Measurements from ENCODE around the gene KRTAP1-5.
"Not testable (repeated sequence)": the region's sequence is repeated elsewhere in the genome, so short reads cannot be mapped to it uniquely, and the experiment has no call there.

The KRTAP1-5 gene, protein sequence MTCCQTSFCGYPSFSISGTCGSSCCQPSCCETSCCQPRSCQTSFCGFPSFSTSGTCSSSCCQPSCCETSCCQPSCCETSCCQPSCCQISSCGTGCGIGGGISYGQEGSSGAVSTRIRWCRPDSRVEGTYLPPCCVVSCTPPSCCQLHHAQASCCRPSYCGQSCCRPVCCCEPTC

DNA sequence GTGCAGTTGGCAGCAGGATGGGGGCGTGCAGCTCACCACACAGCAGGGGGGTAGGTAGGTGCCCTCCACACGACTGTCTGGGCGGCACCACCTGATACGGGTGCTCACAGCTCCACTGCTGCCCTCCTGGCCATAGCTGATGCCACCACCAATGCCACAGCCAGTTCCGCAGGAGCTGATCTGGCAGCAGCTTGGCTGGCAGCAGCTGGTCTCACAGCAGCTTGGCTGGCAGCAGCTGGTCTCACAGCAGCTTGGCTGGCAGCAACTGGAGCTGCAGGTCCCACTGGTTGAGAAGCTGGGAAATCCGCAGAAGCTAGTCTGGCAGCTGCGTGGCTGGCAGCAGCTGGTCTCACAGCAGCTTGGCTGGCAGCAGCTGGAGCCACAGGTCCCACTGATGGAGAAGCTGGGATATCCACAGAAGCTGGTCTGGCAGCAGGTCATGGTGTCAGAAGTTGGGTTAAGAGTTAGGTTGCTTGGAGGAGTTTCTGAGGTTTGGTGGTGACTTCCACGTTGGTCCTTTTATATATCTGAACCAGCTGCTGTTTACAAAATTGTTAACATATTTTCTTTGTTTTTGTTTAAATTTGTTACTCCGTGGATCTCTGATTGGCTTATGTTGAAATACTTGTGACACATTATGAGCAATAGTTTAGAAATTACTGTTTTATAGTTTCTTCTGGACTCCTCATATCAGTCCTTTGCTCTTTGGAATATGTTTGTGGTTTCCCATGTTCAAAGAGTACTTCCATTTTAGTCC lies at the start of gene KRTAP1-5:
TSS of gene KRTAP1-5 (minus strand) at position 494 of the 757 bp plus-strand sequence. CDS start at position 441, 53 bp downstream.
- peak; percentile 66 for DNase-seq (ENCODE audit: low spot score)

DNA sequence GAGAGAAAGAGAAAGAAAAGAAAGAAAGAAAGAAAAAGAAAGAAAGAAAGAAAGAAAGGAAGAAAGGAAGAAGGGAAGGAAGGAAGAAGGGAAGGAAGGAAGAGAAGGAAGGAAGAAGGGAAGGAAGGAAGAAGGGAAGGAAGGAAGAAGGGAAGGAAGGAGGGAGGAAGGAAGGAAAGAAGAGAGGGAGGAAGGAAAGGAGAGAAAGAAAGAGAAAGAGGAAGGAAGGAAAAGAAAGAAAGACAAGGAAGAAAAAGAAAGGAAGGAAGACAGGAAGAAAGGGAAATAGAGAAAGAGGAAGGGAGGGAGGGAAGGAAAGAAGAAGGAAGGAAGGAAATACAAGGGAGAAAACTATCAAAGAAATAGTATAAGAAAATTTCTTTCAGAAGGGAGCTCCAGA lies 49.8 kb upstream of the KRTAP1-5 start:
- no peak for DNase-seq (ENCODE audit: low spot score)

DNA sequence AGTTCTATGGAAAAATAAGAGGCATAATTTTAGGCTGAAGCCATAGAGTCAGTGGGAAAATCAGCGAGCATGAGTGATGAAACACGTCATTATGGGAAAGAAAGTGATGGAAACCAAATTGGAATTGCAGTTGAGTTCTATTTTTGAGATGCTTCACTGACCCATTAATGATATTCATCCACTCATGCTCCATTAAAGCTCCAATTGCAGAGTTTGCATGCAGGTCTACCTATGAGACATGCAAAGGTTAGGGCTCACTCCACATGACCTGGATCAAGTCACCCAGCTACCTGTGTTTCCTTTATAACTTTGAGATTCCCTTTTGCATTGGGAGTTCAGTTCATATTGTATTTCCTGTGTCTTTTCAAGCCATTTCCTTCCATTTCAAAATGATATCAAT lies 46.7 kb upstream of the KRTAP1-5 start:
- DNase-seq (ENCODE audit: low spot score): no peak

DNA sequence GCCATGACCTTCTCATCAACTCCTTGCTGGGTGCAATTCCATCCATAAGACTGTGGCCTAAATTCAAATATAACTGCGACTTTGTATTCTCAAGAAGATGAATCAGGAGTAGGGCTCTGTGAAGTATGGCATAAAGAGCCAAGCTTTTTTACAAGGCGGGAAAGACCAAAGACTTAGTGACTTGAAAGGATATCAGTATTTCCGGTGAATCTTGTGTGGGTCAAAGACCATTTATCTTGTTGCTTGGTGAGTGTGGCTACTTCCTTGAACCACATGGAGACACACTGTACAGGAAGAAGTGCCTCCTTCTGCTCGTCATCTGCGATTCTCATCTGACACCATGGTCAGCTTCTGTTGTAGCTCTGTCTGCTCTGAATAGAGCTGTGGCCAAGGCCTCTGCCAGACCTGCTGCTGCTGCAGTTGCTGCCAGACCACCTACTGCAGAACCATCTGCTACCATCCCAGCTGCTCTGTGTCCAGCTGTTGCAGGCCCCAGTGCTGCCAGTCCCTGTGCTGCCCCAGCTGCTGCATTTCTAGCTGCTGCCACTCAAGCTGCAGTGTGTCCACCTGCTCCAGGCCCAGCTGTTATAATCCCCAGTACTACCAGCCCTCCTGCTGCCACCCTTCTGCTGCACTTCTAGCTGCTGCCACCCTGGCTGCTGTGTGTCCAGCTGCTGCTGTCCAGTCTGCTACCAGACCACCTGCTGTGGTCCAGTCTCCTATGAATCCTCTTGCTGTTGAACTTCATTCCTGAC lies 44.8 kb upstream of the KRTAP1-5 start:
- no peak for DNase-seq (ENCODE audit: low spot score)

DNA sequence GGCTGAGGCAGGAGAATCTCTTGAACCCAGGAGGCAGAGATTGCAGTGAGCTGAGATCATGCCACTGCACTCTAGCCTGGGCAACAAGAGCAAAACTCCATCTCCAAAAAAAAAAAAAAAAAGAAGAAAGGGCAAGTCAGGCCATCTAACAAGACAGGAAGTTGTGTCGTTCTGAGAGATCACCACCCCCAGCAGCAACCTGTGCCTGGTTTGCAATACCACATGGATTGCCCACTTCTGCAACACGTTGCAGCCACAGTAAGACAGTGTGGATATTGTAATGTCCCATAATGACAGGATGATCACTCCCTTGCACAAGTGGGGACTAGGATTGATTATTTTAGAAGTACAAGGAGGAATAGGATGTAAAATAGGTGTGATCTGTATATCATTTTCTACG lies 42.0 kb upstream of the KRTAP1-5 start:
- DNase-seq (ENCODE audit: low spot score): no peak

DNA sequence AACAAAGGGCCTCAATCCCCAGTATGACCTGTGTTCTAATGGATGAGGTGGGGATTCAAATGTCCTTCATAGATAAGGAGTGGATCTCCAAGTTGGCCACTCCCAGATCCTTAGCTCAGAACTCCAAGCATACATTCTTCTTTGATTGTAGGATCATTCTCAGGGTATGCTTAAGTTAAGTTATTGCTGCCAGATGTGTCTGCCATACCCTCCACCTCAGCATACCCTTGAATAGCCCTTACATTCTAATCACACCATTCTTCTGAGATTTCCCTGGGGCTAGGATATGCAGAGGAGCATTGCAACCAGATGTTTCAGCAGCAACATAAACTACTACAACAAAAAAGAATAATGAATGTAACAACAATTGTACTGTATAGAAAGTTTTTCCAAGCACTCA lies 40.3 kb upstream of the KRTAP1-5 start:
- no peak for DNase-seq (ENCODE audit: low spot score)

DNA sequence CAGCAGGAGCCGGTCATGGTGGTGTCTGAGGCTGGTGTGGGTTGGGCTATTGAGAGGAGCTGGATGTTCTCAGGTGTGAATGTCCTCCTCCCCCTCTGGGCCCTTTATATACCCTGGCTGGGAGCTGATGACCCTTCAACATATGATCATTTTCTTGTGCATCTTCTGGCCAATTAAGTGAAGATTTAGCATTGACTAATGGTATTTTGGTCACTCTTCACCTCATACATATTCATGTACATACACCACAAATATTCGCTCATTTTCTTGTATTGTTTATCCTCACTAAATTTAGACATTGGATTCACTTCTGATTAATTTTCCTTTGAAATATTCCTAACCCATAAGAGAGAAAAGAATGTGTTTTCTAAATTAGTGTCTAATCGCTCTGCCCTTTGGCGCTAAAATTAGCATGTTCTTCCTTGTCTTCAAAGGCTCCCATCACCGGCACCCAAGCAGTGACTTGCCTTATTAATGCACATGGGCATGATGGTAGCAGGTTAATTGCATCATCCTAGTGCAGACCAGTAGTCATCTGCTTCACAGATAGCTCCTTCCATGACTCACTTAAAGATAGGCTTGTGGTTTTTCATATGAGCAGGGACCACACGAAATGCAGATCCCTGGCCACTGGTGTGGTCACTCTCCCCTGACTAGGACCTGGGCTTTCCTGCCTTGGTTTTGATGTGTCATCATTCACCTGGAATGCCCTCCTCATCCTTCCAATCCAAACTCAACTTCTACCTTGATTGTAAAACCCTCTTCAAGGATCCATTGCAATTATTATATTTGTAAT lies 39.0 kb upstream of the KRTAP1-5 start, which contains the start of gene KRTAP2-4:
TSS of gene KRTAP2-4 (minus strand) at position 51 of the 796 bp plus-strand sequence. CDS start at position 17, 34 bp downstream.
- DNase-seq (ENCODE audit: low spot score): peak; percentile 78

DNA sequence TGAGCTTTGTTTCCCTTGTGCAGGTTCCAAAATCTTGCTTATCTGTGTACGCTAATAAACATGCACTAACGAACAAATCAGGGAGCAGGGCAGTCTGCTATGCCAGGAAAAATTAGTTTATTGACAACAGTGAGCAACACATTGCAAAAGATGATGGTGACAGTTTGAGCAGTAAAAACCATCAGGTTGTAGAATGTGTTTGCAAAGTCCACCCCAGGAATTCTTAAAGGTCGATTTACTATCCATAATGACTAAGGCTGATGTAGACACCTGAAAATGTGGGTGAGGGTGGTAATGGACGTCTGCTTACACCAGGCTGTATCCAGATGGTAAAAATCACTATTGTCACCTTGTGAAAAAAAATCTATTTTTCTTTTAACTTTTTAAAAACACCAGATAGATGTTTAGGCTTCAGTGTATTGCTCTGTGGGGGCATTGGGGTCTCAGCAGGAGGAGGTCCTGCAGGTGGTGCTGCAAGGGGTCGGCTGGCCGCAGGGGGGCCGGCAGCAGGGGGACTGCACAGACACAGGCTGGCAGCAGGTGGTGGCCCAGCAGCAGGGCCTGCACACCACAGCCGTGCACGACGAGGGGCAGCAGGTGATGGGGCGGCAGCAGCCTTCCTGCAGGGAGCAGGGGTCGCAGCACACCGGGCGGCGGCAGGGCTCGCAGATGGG lies 38.1 kb upstream of the KRTAP1-5 start:
- DNase-seq (ENCODE audit: low spot score): not testable (repeated sequence)

DNA sequence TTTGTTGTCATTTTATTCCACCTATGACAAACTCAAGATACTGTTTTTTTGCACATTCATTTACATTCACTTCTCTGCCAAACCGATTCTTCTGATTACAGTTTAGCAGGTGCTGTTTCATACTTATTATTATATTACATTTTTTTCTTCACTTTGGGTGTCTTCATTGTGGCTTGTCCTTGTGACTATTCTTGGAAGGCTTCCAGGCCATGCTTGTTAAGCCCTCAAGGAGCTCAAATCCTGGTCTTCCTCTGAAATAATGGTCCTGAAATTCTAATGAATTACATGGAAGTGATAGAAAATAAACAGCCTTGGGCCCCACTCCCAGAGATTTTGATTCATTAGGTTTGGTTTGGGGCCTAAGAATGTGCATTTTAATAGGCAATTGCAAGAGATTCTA lies 37.3 kb upstream of the KRTAP1-5 start:
- no peak for DNase-seq (ENCODE audit: low spot score)

DNA sequence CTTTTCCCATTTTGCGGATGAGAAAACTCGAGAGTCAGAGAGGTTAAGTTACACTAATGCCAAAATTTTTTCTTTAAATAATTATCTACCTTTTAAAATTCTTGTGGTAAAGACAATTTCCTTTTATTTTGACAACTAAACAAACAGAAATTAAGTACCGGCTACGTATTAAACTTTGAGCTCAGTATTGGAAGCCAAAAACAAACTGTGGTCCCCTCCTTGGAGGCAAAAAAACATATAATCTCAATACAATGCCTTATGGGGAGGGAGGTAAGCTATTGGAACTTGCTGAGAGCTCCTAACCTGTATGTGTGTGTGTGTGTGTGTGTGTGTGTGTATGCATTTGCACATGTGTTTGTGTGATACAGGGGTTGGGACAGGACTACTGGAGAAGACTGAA lies 36.4 kb upstream of the KRTAP1-5 start:
- no peak for DNase-seq (ENCODE audit: low spot score)

DNA sequence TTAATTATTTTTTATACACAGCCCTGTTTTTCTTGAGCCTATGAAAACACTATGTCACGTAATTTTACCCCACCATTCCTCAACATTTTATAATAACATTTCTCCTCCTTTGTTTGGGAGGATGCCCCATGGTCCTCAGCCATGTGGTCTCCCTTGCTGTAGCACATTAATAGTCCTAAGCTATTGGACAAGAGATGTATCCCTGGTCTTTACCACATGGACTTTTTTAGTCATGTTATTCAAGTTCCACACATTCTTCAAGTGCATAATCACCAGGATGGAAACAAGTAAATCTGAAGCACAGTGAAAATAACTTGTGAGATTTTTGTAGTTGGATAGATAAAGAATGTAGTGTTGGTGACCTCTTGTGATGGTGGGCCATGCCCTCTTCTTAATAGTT lies 35.0 kb upstream of the KRTAP1-5 start:
- DNase-seq (ENCODE audit: low spot score): peak; percentile 87

DNA sequence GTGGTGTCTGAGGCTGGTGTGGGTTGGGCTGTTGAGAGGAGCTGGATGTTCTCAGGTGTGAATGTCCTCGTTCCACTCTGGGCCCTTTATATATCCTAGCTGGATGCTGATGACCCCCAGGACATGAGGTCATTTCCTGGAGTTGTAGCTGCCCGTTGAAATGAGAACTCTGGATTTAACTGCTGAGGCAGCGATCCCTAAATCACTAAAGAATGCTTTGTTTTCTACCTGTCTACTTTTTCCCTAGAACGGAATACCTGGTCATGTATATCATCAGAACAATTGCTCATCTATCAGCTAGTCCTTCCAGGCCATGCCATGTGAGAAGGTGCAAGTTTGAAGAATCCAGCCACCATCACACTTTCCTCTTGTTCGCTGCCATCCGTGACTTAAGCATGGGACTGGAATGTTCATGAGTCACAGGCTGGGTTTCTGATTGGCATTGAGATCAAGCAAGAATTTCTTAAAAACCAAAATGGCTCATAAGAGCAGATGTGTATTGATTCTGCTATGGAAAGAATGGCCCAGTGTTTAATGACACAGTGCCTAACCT lies 33.1 kb upstream of the KRTAP1-5 start, which contains the start of gene KRTAP2-3:
TSS of gene KRTAP2-3 (minus strand) at position 63 of the 553 bp plus-strand sequence. CDS start 64 bp downstream, outside the sequence.
- peak; percentile 72 for DNase-seq (ENCODE audit: low spot score)

DNA sequence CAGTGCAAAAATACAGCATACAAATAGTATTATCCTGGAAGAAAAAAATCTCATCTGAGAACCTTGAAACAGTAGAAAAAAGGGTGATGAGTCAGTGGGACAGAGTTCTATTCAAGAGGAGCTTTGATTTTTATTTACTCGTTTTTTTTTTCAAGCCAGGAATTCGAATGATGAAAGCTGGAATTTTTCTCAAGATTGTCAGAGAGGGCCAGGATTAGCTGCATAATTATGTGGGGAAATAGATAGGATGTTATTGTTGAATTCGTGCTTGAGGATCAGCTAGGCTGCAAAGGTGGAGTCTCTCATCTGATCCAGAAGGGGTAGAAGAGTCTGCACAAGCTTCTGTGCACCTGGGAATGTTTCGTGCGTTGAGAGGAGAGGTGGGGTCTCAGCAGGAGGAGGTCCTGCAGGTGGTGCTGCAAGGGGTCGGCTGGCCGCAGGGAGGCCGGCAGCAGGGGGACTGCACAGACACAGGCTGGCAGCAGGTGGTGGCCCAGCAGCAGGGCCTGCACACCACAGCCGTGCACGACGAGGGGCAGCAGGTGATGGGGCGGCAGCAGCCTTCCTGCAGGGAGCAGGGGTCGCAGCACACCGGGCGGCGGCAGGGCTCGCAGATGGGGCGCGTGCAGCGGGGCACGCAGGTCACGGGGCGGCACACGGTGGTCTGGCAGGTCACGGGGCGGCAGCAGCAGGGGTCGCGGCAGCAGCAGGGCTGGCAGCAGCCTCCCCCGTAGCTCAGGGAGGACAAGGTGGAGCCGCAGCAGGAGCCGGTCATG lies 32.5 kb upstream of the KRTAP1-5 start:
- DNase-seq (ENCODE audit: low spot score): peak; percentile 71

DNA sequence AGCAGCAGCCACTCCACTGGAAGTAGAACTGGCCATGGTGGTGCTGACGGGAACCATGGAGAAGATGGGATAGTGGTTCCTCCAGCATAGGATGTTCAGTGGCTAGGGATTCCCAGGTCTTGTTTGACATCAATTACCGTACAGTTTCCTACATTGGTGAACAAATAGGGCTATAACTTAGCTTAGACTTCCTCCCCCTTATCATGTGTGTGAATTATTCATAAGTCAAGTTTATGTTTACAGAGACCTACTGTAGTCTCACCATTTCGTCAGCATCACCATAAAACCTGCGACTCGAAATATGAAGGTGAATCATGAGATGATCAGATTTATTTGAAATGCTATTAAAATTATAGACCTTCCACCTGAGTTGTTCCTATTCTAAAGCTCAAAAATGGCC lies 31.7 kb upstream of the KRTAP1-5 start:
- no peak for DNase-seq (ENCODE audit: low spot score)

DNA sequence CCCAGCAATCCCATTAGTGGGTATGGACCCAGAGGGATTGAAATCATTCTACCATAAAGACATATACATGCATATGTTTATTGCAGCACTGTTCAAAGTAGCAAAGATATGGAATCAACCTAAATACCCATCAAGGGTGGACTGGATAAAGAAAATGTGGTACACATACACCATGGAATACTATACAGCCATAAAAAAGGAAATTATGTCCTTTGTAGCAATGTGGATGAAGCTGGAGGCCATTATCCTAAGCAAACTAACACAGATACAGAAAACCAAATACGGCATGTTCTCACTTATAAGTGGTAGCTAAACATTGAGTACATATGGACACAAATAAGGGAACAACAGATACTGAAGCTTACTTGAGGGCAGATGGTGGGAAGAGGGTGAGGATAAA lies 30.5 kb upstream of the KRTAP1-5 start:
- no peak for DNase-seq (ENCODE audit: low spot score)

DNA sequence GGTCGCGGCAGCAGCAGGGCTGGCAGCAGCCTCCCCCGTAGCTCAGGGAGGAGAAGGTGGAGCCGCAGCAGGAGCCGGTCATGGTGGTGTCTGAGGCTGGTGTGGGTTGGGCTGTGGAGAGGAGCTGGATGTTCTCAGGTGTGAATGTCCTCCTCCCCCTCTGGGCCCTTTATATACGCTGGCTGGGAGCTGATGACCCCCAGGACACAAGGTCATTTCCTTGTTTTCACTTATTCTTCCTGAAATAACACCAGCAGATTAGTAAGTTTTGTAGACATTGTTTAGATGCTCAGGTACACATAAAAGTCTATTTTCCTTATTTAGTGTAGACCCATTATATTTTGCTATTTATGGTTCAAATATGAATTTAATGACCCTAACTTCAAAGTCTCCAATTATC lies 28.1 kb upstream of the KRTAP1-5 start, which contains the start of gene KRTAP2-2:
TSS of gene KRTAP2-2 (minus strand) at position 101 of the 400 bp plus-strand sequence. CDS start at position 82, 19 bp downstream.
- DNase-seq (ENCODE audit: low spot score): not testable (repeated sequence)

DNA sequence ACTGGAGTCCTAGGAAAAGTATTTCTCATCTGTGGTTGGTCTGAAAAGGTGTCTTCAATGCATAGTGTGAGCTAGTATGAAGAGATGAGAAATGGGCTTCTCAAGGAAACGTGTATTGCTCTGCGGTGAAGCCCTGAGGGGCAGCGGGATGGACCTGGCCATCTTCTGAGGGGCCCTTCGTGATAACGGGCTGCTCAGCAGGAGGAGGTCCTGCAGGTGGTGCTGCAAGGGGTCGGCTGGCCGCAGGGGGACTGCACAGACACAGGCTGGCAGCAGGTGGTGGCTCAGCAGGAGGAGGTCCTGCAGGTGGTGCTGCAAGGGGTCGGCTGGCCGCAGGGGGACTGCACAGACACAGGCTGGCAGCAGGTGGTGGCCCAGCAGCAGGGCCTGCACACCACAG lies 27.5 kb upstream of the KRTAP1-5 start:
- not testable (repeated sequence) for DNase-seq (ENCODE audit: low spot score)

DNA sequence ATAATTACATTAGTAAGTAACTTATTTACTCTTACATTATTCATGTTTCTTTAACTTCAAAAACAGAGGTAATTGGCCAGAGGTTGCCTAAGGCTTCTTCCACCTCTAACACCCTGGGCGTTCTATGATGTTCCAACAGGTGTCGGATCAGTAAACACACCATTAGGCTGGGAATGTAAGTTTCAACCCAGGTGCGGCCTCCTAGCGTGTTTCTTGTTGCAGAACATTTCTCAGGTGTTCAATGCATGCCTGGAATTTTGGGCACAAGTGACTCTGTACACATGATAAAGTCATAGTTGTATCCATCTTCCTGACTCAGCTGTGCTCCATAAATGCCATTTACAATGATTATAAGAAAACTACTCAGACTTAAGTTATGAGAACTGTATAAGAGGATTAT lies 27.0 kb upstream of the KRTAP1-5 start:
- DNase-seq (ENCODE audit: low spot score): no peak

DNA sequence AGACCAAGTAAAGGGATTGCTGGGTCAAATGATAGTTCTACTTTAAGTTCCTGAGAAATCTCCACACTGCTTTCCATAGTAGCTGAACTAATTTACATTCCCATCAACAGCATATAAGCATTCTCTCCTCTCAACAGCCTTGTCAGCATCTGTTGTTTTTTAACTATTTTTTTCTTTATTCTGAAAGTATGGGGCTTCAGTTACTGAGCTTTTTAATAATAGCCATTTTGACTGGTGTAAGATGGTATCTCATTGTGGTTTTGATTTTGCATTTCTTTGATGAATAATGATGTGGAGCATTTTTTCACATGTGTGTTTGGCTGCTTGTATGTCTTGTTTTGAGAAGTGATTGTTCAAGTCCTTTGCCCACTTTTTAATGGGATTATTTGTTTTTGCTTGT lies 25.6 kb upstream of the KRTAP1-5 start:
- DNase-seq (ENCODE audit: low spot score): no peak

DNA sequence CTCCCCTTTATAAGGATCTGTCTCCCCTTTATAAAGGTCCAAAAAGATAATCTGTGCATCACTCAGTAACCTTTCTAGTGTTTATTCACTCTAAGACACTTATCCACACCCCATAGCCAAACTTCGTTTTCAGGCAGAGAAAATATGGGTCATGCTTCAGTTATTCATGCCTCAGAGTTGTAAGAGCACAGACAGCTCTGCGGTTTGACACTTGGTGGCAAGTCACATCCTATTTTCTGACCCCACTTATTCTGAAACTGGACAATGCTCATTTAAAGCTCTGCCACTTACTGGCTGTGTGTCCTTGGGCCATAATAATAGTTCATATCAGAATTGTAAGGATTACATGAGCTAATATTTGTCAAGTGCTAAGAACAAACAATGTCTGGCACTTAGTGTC lies 22.1 kb upstream of the KRTAP1-5 start:
- peak; percentile 79 for DNase-seq (ENCODE audit: low spot score)

Data from hepatic stellate cell (primary cell).